Breast epithelium (tissue), 4 donors: ENCODE results near the gene NPHP4. TPM values are rescaled to one million over a fixed set of nuclear protein-coding genes. Genes with fewer than 3 reads are reported as not detected.
A peak's percentile ranks its signal among the peaks of the same experiment; 100 is the strongest.

ENCODE experiments used
- DNase-seq, 2 donors: peaks; one replicate each; pipeline ENCODE4 v3.0.0-alpha.2; 2019; ENCODE audit warnings: low spot score in 2 of 2
- H3K27ac ChIP-seq, 2 donors: fragments of 200-600 bp; sonication (generic) in 1 of 2; one replicate each; pipeline ENCODE4 v1.5.1; 2016 to 2019; ENCODE audit warnings: mild to moderate bottlenecking in 1 of 2
- H3K27me3 ChIP-seq, 2 donors: fragments of 200-600 bp; sonication (generic) in 1 of 2; one replicate each; pipeline versions ENCODE4 v1.5.1 to v1.6.0; 2017 to 2019; ENCODE audit warnings: control low read depth in 1 of 2, mild to moderate bottlenecking in 1 of 2
- H3K36me3 ChIP-seq: fragments of 200-600 bp; one replicate; pipeline ENCODE4 v1.5.1; 2019
- H3K4me1 ChIP-seq, 2 donors: fragments of 200-600 bp; sonication (generic); one replicate each; pipeline ENCODE4 v1.5.1; 2016 to 2019; ENCODE audit warnings: control low read depth in 1 of 2
- H3K4me3 ChIP-seq, 3 donors: fragments of 200-600 bp; sonication (generic); 1 replicate in 2 of 3; 2 replicates in 1 of 3; pipeline ENCODE4 v1.5.1; 2016 to 2019; ENCODE audit warnings: mild to moderate bottlenecking in 3 of 3, moderate library complexity in 2 of 3
- H3K9me3 ChIP-seq, 2 donors: fragments of 200-600 bp; sonication (generic) in 1 of 2; one replicate each; pipeline ENCODE4 v1.5.1; 2016 to 2019; ENCODE audit warnings: control low read depth in 1 of 2
- CTCF ChIP-seq, 3 donors: fragments of 450-650 bp; IDR thresholded peaks; one replicate each; pipeline ENCODE4 v1.5.1; 2016 to 2017; ENCODE audit warnings: antibody characterized with exemption in 3 of 3, mild to moderate bottlenecking in 3 of 3, moderate library complexity in 3 of 3
- POLR2A ChIP-seq: fragments of 450-650 bp; IDR thresholded peaks from one replicate; pipeline ENCODE4 v1.6.1; 2016; ENCODE audit warnings: antibody characterized with exemption, mild to moderate bottlenecking, moderate library complexity
- POLR2AphosphoS5 ChIP-seq, 3 donors: sonication (generic); formaldehyde crosslinking; IDR thresholded peaks; one replicate each; pipeline ENCODE4 v1.6.1; 2017; ENCODE audit warnings: antibody characterized with exemption in 3 of 3
- intact Hi-C: fragments of 100-400 bp; cut with DNase I; formaldehyde crosslinking; loops from one replicate; pipeline ENCODE4 v1.15.1; 2023; ENCODE audit warnings: low total_unique reads
- total RNA-seq, 3 donors: library from RNA; depleted of rRNA; stranded (reverse); fragments of >200 nt; gene quantifications; one replicate each; pipeline ENCODE4 v1.1.0, GENCODE V29; 2016

The NPHP4 gene
- total RNA-seq, 3 donors from 2014 or later = 7.0 to 18.7 (median 18.1) TPM

- peak overlapping the region in 1 of 2 donors; percentile 15 for H3K27ac ChIP-seq
- H3K27me3 ChIP-seq = no peaks in the 10 kb centered on the region
- peak overlapping the region; percentile 76 to 97 (median 79) for H3K4me3 ChIP-seq
- intact Hi-C loops = no loop called here
- H3K9me3 ChIP-seq = no peaks in the 10 kb centered on the region
- H3K36me3 ChIP-seq = no peaks in the 10 kb centered on the region
- DNase-seq = no peak
- TF ChIP-seq POLR2A (no peak), POLR2AphosphoS5 (IDR thresholded peaks at IDR 0.05) (no peak), CTCF (IDR thresholded peaks at IDR 0.05) (no peak)
- peaks cover 0 to 4% of the 10 kb centered on the region in 2 donors for H3K4me1 ChIP-seq
Observed at GRCh38 chr1:5992814-5993555, 760 bp upstream of the NPHP4 start.

GRCh38 chr1:5991381-5992025, 722 bp downstream of the NPHP4 start:
- TF ChIP-seq CTCF (IDR thresholded peaks at IDR 0.05) (no peak), POLR2A (no peak), POLR2AphosphoS5 (IDR thresholded peaks at IDR 0.05) (no peak)
- H3K27me3 ChIP-seq = no peaks in the 10 kb centered on the region
- H3K9me3 ChIP-seq = no peaks in the 10 kb centered on the region
- peaks cover 0 to 4% of the 10 kb centered on the region in 2 donors for H3K4me1 ChIP-seq
- peak overlapping the region; percentile 94 to 95 for H3K27ac ChIP-seq
- DNase-seq = no peak
- H3K4me3 ChIP-seq = peak overlapping the region; percentile 76 to 97 (median 79)
- no peaks in the 10 kb centered on the region for H3K36me3 ChIP-seq
- intact Hi-C loops = no loop called here

DNA sequence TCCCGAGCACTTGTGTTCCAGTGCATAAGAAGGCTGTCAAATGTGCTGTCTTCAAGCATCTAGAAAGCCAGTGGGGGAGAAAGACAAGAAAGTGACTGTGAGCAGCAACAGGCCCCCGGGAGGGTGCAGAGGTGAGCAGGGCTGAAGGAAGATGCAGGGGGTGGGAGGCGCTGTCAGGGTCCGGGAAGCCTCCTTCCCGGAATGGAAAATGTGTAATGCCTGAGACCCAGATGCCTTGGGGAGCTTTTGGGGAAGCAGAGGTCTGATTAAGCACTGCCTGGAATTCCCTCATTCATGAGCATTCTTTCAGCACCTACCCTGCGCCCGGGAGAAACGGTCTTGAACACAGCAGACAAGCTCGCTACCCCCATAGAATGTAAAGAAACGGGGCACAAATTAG, 1.3 kb downstream of the NPHP4 start:
- no peaks in the 10 kb centered on the region for H3K36me3 ChIP-seq
- DNase-seq = no peak
- H3K4me1 ChIP-seq = peaks cover 0 to 4% of the 10 kb centered on the region in 2 donors
- H3K9me3 ChIP-seq = no peaks in the 10 kb centered on the region
- intact Hi-C loops = no loop called here
- no peak overlapping the region for H3K27ac ChIP-seq
- H3K4me3 ChIP-seq = peak overlapping the region; percentile 76 to 97 (median 79)
- H3K27me3 ChIP-seq = no peaks in the 10 kb centered on the region
- TF ChIP-seq POLR2AphosphoS5 (IDR thresholded peaks at IDR 0.05) = no peak
- TF ChIP-seq CTCF (IDR thresholded peaks at IDR 0.05) = no peak
- no peak for TF ChIP-seq POLR2A

DNA sequence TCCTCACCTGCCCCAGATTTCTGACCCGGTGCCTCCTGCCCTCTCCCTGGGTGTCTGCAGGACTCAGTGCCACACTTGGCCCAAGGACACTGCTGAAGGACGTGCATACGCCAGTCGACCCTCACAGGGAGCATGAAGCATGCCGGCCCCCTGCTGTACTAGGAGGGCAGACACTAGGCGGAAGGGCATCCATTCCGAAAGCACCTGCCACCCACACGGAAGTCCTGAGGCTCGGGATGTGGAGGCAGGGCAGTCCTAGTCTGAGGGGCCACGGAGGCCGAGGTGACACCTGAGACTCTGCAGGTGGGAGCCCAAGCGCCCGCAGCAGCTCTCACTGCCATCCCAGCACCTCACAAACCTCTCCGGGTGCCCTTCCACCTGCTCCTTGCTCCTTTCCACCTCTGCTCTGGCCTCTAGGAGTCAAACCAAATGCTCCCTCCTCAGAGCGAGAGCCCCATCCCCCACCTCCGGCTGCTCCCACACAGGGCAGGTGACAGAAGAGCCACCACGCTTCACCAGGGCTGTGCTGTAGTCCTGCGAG, 2.4 kb downstream of the NPHP4 start:
- Histone ChIP-seq H3K27me3 (no peaks in the 10 kb centered on the region), H3K4me1 (peaks cover 0 to 4% of the 10 kb centered on the region in 2 donors), H3K4me3 (no peak overlapping the region), H3K9me3 (no peaks in the 10 kb centered on the region), H3K27ac (no peak overlapping the region), H3K36me3 (no peaks in the 10 kb centered on the region)
- no peak for DNase-seq
- TF ChIP-seq CTCF (IDR thresholded peaks at IDR 0.05) (no peak), POLR2A (no peak), POLR2AphosphoS5 (IDR thresholded peaks at IDR 0.05) (no peak)
- intact Hi-C loops = no loop called here

DNA sequence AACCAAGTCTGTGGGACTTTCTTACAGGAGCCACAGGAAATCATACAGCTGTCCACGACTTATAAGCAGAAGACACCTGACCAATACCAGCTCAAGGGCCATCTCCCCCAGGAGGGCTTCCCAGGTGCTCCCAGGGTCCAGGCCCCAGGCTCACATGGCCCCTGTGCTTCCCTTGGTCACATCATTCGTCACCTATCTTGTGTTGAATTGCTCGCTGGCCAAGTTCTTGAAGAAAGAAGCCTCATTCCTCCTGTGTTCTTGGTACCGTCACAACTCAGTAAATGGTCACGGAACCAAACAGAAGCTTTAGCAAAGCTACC, 3.0 kb downstream of the NPHP4 start:
- no peak for DNase-seq
- Histone ChIP-seq H3K27ac (no peak overlapping the region), H3K4me1 (peaks cover 0 to 4% of the 10 kb centered on the region in 2 donors), H3K36me3 (no peaks in the 10 kb centered on the region), H3K27me3 (no peaks in the 10 kb centered on the region), H3K9me3 (no peaks in the 10 kb centered on the region), H3K4me3 (no peak overlapping the region)
- intact Hi-C loops = no loop called here
- no peak for TF ChIP-seq POLR2A
- no peak for TF ChIP-seq CTCF (IDR thresholded peaks at IDR 0.05)
- TF ChIP-seq POLR2AphosphoS5 (IDR thresholded peaks at IDR 0.05) = no peak
